T-helper 9 cell (primary cell): ENCODE results near the gene SATB2.

Experiments
- DNase-seq: peaks from one replicate; pipeline ENCODE4 v3.0.0-alpha.2; 2020

Gene SATB2

DNA sequence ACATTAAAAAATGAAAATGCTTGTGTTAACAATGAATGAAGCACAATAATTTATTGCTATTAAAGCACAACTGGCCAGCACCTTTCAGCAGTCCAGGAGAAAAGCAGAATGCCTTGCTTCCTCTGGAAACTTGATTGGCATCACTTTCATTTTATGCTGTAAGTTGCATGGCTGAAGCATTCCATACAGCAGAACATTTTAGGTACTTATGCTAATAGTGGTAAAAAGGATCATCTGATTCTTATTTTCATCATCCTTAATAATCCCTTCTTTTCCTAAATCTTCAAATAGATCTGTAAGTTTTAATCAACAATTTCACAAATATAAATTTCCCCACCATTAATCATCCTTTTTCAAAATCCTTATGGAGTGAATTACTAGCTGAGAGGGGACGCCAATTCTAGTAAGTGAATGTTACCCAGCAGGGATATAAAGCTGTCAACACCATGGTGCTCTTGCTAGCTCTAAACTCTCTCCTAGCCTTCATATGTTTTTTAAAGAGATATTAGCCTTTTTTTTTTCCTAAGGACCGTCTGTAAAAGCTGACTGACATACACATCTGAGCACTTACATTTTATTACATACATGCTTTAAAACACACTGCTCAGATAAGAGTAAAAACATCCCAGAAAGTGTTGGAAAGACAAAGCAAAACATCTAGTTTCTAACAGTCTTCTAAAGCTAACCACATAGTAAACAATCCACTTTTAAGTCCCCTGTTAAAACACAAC, 5.3 kb downstream of the SATB2 start:
- DNase-seq, result no peak

DNA sequence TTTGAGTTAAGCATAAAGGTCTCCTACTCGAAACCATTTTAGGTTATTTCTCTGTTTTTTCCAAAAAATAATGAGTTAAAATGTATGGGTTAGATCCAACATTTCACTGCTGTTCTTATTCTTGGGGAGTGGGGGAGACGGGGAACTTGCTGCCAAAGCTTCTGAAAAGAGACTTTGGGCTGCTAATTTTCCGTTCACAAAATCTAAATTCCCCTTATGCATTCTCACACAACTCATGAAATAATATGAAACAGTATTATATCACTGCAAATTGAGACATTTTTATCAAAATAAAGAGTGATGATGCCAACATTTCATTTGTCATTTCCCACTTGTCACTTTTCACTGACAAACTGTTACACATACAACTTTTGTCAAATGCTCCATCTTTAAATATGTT, 7.8 kb downstream of the SATB2 start:
- no peak for DNase-seq

DNA sequence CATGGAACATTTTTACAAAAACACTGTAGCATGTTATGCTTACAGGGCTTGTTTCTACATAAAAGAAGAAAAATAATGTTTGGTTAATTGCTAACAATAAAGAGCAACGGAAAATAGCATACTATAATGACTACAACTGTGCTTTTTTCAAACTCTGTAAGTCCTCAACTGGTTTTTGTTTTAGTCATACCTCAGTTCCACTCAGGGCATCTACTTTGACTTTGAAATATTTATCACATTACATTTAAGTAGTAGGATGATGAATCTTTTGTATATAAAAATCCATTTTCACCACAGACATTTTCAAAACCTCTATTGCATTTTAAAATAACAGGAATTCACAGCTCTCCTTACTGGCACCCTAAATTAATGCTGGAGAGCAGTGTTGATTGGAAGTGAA, 8.3 kb downstream of the SATB2 start:
- DNase-seq, result no peak

DNA sequence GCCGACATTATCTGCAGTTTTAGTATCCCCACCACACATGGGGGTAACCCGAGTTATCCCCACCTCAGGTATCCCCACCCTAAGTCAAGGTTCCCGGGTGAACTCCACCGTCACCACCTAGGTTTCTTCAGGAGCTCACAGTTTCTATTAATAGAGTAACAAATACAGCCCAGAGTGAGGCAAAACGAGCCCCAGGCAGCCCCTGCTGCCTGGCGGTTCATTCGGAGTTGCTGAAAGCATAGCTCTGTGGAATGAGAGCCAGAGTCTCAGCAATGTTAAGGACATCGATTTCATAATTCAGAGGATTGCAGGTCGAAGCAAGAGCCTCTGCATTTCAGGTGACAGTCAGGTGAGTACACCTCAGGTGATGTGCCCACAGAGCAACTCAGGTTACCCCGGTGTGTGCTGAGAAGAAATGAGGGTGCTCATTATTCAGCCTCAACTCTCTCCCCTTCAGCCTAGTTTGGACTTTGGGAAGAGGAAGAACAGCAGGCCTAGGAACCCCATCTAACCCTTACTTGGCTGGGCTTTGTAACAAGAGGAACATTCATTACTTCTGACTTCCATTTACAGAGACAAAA, 10.7 kb downstream of the SATB2 start:
- DNase-seq, result no peak

DNA sequence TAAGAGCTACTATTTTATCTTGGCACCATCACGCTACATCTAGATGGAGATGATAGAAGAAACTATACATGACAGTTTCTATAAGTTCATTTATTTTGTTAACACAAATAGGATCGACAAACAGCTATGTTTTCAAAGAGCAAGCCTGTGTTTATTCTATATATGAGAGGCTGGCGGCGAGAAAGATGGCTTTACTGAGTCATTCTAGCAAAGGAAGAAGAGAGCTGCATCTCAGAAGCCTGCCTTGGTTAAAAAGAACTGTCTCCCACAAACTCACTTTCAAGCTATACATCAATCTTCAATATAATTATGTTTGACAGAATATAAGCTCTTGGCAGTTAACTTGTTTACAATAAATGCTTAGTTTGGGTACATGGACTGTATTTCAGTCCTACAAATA, 13.0 kb downstream of the SATB2 start:
- no peak for DNase-seq

DNA sequence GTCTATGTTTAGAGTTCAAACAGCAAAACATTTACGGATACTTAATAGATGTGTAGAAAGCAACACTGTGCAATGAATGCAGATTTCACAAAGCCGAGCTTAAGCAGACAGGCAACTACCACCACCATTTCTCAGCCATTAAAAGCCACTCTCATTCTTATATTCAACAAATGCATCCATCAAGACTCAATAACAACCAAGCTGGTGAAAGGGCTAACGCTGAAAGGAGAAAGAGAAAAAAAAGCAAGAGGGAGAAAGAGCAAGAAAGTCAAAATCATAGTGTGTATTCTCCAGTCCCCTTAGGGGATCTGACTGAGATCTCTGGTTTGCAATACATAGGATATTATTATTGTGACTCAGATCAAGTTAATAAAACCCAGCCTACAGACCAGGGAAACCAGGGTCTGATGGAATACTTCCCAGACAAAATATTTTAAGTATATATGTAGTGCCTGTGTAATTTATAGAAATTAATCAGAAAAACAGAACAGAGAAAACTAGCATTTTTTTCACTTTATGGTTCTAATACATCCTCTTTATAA, 14.1 kb downstream of the SATB2 start:
- DNase-seq, result no peak

GRCh38 chr2:199442173-199442572, 15.6 kb downstream of the SATB2 start:
- DNase-seq, result no peak

- DNase-seq, result no peak
These were observed 16.0 kb downstream of the SATB2 start for GRCh38 chr2:199441759-199442158.

- DNase-seq, result no peak
These were observed 17.6 kb downstream of the SATB2 start for GRCh38 chr2:199440118-199440517.

- DNase-seq, result no peak
These were observed 18.2 kb downstream of the SATB2 start for GRCh38 chr2:199439542-199439941.

DNA sequence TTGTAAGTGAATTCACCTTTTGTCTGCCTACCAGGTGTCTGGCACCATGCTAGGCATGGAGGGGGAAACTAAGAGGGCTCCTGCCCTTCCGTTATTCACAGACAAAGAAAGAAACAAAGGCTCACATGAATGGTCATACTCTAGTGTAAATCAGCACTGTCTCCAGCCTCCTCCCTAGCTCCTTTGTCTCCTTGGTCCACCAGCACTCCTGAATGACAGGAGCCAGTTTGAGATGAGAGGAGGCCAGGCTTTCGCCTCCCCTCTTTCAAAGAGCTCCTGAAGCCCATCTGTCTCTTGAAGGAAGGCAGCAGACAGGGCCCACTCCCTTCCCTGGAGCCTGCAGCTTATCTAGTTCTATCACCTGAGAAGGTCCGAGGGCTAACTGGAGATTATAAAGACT, 18.7 kb downstream of the SATB2 start:
- no peak for DNase-seq

DNA sequence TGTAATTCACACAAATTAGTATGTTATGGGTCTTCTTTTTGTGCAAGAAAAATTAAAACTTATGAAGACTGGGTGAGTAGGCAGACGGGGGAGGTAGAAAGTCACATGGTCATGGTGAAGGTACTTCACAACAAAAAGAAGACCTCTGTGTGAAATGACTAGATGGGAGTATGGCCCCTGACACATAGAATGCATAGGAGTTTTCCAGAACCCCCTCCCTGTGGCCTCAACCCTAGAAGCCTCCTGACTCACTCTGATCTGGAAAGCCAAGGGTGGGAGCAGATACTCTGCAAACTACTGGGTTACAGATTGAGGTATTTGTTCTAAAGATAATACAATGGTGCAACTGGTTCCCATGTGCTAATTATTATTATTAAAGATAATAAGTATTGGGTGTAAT, 23.2 kb downstream of the SATB2 start:
- DNase-seq, result no peak

GRCh38 chr2:199433204-199433832, 24.4 kb downstream of the SATB2 start:
- no peak for DNase-seq

DNA sequence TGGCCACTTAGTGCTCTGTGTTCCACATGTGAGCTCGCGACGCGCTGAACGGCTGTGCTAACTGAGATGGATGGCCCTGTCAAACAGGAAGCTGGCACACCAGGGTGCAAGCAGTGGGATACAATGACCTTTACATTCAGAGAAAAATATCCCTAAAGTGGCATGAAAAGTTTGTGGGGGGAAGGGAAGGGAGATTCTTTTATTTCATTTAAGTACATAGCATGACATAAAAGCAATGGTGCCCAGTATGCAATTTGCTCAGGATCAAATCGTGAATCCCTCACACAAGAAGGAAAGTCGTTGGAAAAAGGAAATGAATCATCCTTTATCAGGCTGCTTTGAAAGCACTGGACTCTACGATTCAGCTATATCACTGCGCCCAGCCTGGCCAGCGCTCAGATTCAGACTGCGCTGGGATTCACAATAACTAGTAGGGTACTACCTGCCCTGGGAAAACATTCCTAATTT, 26.0 kb downstream of the SATB2 start:
- no peak for DNase-seq

- no peak for DNase-seq
These were observed 27.5 kb downstream of the SATB2 start for GRCh38 chr2:199430214-199430613.

DNA sequence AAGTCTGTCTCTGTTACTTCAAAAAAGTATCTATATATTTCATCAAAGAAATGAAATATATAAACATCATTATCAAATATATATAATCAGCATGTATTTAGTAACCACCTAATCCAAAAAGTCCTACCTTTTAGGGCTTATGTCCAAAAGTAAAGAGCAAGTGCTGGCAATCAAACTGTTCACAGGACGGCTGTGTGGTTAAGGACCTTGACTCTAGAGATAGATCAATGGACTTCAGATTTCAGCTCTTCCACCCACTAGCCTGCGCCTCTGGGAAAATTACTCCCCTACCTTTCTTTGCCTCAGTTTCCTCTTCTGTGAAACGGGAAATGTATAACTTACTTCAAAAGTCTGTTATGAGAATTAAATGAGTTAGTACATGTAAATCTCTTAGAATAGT, 29.4 kb downstream of the SATB2 start:
- no peak for DNase-seq

DNA sequence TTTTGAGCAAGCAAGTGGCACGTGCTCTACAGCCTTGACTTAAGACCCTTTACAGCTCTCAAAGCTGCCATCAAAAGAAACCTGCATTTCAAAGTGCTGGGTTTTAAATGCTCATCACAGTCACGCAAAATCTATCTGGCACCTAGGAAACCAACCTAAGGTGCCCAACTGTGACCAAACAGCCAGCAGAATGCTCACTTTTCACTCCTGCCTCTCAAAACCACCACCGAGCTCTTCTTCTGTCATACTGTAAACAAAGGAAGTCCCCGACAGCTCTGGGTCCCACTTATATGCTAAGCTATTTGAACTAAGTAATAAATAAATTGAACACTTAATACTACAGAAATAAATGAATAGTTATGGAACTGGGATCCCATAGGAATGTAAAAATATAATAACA, 33.6 kb downstream of the SATB2 start:
- DNase-seq, result no peak

DNA sequence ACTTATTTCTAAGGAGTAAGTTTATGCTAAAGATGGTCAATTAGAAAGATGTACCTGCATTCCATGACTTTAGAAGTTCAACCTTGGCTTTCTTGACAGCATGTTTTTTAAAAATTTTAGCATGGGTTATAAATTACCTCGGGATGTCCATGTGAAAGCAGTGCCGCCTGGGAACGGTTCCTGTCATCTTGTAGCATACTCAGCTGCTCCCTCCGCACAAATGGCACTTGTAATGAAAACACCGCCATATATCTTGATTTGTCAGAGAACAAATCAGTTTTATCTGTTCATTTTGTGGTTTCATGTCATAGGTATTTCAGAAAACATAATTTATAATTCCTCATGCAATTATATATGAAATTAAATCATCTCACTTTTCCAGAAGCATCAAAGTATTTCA, 38.3 kb downstream of the SATB2 start:
- no peak for DNase-seq

DNA sequence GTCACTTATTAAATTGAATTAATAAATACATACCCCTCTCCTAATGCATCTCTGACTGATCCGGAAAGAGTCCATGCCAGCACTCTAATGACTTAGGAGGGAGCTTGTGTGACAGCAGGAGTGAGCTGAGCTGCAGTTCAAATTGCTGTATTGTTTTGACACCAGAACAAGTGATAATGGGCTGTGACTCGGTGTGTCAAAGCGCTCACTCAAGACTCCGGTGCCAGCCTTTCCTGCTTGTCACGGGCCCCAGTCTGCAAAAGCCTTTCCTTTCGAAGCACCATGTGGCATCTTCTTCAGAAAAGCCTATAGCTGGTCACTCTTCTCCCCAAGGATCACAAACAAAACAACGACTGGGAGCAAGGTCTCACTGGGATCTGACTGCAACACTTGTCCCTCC, 43.3 kb downstream of the SATB2 start:
- no peak for DNase-seq

GRCh38 chr2:199414001-199414400, 43.7 kb downstream of the SATB2 start:
- no peak for DNase-seq

- no peak for DNase-seq
These were observed 47.8 kb downstream of the SATB2 start for GRCh38 chr2:199409759-199410529.

- no peak for DNase-seq
These were observed 50.3 kb downstream of the SATB2 start for GRCh38 chr2:199407421-199407820.

- no peak for DNase-seq
These were observed 52.5 kb downstream of the SATB2 start for GRCh38 chr2:199405241-199405640.
